ELF-1 (cell line): ENCODE measurements around the gene SF3B4.

Experiments
- DNase-seq: peaks from one replicate; pipeline ENCODE4 v3.0.0-alpha.2; 2016; ENCODE audit warnings: low read depth, low spot score

The SF3B4 gene

GRCh38 chr1:149932474-149932873, 4.9 kb upstream of the SF3B4 start:
- no peak for DNase-seq

DNA sequence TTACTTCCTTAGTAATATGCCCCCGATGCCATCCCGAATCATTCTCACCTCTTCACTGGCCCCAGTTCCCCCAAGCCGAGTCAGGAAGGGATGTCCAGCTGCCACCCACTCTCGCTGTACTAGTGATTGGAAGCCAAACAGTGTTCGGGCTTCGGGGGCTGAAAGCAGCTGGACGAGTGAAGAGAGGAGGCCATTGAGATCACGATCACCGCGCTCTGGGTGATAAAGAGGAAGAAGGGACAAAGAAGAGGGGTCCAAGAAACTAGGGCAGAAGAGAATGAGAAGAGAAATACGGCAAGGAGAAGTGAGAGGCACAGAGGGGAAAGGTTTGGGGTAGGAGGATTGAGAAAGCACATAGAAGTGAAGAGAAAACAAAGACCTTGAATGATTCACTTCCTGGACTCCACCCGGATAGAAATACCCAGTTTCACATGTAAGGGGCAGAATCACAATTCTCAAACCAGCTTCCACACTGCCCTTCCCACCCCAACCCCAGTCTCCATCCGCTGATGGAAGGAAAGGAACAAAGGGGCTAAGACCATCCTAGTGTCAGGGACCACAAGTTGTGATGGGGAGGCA, 3.7 kb upstream of the SF3B4 start:
- no peak for DNase-seq

- no peak for DNase-seq
These were observed 2.3 kb upstream of the SF3B4 start for GRCh38 chr1:149929856-149930255.

GRCh38 chr1:149928401-149928724, 760 bp upstream of the SF3B4 start:
- no peak for DNase-seq

GRCh38 chr1:149927056-149927562, 494 bp downstream of the SF3B4 start:
- no peak for DNase-seq

DNA sequence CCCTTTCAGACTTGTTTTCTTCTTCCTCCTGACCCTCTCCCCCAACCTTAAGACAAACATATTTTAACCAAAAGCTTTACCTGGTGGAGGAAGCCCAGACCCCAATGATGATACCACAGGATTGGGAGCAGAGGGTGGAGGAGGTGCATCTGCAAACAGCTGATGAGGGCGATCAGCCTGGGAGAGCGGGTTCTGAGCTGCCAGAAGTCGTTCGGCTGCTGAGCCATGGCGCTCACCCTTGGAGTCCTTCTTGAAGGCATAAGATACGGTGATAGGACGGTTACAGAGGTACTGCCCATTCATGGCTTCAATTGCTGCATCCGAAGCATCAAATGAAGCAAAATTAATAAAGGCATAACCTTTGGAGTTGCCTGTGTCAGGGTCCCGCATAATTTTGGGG, 1.3 kb downstream of the SF3B4 start:
- no peak for DNase-seq

DNA sequence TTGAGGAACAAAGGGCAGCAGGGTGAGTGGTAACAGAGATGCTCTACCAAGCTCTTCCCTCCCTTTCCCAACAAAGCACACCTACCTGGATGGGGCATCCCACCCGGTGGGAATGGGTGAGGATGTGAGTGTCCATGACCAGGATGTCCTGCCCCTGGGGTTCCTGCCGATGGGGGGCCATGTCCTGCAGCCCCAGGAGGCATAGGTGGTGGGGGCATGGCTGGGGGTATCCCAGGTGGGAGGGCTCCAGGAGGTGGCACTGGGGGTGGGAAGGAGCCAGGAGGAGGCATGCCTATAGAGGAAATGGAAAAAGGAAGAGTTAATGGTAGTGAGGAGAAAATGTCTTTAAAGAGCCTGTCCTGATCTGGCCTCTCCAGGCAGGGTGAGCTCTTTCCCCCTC, 1.9 kb downstream of the SF3B4 start:
- DNase-seq, result no peak

GRCh38 chr1:149925345-149925744, 2.3 kb downstream of the SF3B4 start:
- DNase-seq, result no peak

DNA sequence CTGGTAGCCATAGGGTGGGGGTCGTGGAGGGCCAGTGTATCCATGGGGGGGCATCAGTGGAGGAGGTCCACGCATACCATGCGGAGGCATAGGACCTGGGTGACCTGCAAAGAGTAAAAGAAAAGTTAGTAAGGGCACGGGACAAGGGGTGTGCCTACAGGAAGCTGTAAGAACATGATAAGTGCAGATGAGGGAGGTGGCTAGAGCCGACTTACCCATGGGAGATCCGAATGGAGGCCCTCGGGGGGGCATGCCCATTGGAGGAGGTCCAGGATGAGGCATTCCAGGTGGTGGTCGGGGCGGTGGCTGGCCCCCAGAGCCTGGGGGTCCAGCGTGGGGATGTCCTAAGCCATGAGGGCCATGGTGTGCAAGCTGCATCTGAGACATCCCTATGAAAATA, 4.0 kb downstream of the SF3B4 start:
- no peak for DNase-seq

GRCh38 chr1:149917571-149918144, 9.9 kb downstream of the SF3B4 start, which contains the start of gene SV2A:
TSS of gene SV2A (minus strand) at chr1:149917844. CDS start at chr1:149913840, 4,004 bp downstream.
- DNase-seq, result peak; percentile 49

GRCh38 chr1:149916898-149917252, 10.7 kb downstream of the SF3B4 start:
- DNase-seq, result no peak

- no peak for DNase-seq
These were observed 11.3 kb downstream of the SF3B4 start for GRCh38 chr1:149916193-149916897.

- DNase-seq, result no peak
These were observed 12.0 kb downstream of the SF3B4 start for GRCh38 chr1:149915429-149916192.

GRCh38 chr1:149914545-149914944, 13.1 kb downstream of the SF3B4 start:
- no peak for DNase-seq

DNA sequence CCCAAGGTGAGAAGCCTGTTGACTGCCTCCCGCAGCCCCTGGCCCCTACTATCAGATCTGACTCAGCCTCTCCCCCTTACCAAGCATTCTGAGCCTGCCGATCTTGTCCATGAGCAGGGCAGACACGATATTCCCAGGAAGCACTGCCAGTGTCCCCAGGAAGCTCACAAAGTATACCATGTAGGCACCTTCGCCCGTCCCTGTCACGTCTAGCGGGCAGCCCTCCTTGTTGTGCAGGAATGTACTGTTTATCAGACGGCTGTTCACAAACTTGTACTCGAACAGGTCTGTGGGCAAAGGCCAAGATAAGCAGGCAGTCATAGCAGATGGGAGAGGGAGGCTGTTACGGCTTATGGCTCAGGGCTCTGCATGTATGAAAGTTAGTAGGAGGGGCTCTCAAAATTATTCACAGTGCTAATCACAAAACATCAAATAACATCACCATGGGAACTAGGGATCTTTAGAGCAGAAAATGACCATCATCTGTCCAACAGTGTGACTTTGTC, 21.0 kb downstream of the SF3B4 start:
- DNase-seq, result no peak

GRCh38 chr1:149903836-149904491, 23.6 kb downstream of the SF3B4 start:
- DNase-seq, result peak; percentile 51

DNA sequence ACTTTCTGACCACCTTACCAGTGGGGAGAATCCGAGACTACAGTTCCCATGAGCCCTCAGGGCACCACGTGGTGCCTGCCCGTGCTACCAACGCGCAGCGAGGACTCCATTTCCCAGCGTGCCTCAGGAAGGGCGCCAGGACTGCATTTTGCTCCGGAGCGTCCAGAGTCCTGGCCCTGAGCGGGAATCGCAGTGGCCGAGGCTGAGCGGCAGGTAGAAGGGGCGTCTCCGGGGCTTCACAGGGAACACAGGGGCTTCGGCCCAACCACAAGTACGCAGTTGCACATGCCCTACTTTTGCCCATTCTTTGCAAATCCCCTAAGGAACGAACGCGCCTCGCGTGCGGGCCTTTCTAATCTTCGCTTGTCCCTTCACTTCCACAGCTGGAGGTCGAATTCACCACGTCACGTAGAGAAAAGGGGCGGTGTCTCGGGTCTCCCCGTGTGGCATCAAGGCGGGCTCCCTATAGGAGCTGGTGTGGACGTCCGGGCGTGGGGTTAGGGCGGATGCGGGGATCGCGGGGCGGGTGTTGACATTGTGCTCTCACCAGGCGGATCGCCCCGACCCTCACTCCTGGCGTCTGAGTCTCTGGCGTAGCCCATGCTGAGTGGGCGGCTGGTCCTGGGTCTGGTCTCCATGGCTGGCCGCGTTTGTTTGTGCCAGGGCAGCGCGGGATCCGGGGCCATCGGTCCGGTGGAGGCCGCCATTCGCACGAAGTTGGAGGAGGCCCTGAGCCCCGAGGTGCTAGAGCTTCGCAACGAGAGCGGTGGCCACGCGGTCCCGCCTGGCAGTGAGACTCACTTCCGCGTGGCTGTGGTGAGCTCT, 27.9 kb downstream of the SF3B4 start, which contains the start of gene BOLA1:
BOLA1 (plus strand) TSS at position 109 of the 825 bp plus-strand sequence; CDS start at position 601, 492 bp downstream.
- DNase-seq, result peak; percentile 95

DNA sequence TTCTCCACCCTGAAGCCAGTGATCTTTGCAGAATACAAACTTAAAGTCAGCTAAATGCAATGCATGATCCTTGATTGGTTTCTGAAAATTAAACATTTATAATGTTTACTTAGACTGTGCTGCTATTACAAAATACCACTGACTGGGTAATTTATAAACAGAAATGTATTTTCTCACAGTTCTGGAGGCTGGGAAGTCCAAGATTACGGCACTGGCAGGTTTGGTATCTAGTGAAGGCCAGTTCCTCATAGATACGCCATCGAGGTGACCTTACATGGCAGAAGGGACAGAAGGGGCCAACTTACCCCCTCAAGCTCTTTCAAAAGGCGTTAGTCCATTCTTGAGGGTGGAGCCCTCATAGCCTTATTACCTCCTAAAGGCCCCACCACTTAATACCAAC, 31.0 kb downstream of the SF3B4 start:
- no peak for DNase-seq

DNA sequence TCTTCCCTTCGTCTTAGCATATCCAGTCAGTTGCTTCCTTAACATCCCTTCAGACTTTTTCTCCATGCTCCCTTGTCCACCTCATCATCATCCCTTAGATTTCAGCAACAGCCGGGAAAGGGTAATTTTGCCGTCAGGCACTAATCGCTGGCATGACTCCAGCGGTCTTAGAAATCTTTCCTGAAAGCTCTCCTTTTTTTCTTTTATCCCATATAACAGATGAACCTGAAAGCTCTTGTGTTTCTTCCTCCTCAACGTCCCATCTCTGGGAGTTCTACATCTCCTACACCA, 38.7 kb downstream of the SF3B4 start:
- no peak for DNase-seq

GRCh38 chr1:149888247-149888998, 39.2 kb downstream of the SF3B4 start:
- peak; percentile 98 for DNase-seq
